Gastroesophageal sphincter (tissue), 4 donors: Measurements from ENCODE around the gene SEMA5B. TPM values are rescaled to one million over a fixed set of nuclear protein-coding genes. Genes with fewer than 3 reads are reported as not detected.

ENCODE experiments used
- ATAC-seq: fragments of 150-250 bp; one replicate; pipeline ENCODE4 v1.9.1; 2016; ENCODE audit warnings: mild to moderate bottlenecking, moderate library complexity
- H3K27ac ChIP-seq, 4 donors: fragments of 200-600 bp; sonication (generic) in 3 of 4; 1 replicate in 3 of 4; 2 replicates in 1 of 4; pipeline ENCODE4 v1.5.1; 2016 to 2019
- H3K27me3 ChIP-seq: fragments of 200-600 bp; sonication (generic); one replicate; pipeline ENCODE4 v1.5.1; 2019
- H3K36me3 ChIP-seq, 2 donors: fragments of 200-600 bp; sonication (generic); one replicate each; pipeline ENCODE4 v1.5.1; 2019; ENCODE audit warnings: control low read depth in 1 of 2
- H3K4me1 ChIP-seq, 3 donors: fragments of 200-600 bp; sonication (generic); 1 replicate in 2 of 3; 2 replicates in 1 of 3; pipeline ENCODE4 v1.5.1; 2016 to 2019; ENCODE audit warnings: control low read depth in 2 of 3
- H3K4me3 ChIP-seq, 2 donors: fragments of 200-600 bp; sonication (generic); one replicate each; pipeline ENCODE4 v1.5.1; 2019; ENCODE audit warnings: mild to moderate bottlenecking in 1 of 2, moderate library complexity in 1 of 2
- H3K9me3 ChIP-seq, 3 donors: fragments of 200-600 bp; sonication (generic); one replicate each; pipeline ENCODE4 v1.5.1; 2017 to 2019; ENCODE audit warnings: control low read depth in 2 of 3
- EP300 ChIP-seq: sonication (generic); formaldehyde crosslinking; IDR thresholded peaks from one replicate; pipeline ENCODE4 v1.6.1; 2017; ENCODE audit warnings: antibody characterized with exemption, mild to moderate bottlenecking
- POLR2A ChIP-seq, 2 donors: fragments of 450-650 bp; IDR thresholded peaks; one replicate each; pipeline ENCODE4 v1.6.1; 2017; ENCODE audit warnings: antibody characterized with exemption in 2 of 2, mild to moderate bottlenecking in 2 of 2, moderate library complexity in 1 of 2
- POLR2AphosphoS5 ChIP-seq: sonication (generic); formaldehyde crosslinking; IDR thresholded peaks from one replicate; pipeline ENCODE4 v1.6.1; 2017; ENCODE audit warnings: antibody characterized with exemption
- WGBS, 2 donors: methylation state at CpG; one replicate each; pipeline ENCODE4 v1.1.5; 2018; ENCODE audit warnings: low coverage in 1 of 2; 5-methylcytosine and 5-hydroxymethylcytosine counted together
- total RNA-seq, 4 donors: library from RNA; depleted of rRNA; stranded (reverse); fragments of >200 nt; gene quantifications; one replicate each; pipeline ENCODE4 v1.1.0, GENCODE V29; 2016
- TF ChIP-seq, protein P1 (sequence below), 4 experiments: fragments of 200-600 bp in 2 of 4; fragments of 450-650 bp in 2 of 4; sonication (generic) in 1 of 4; IDR thresholded peaks; one replicate each; pipeline ENCODE4 v1.5.1; 2017 to 2019; ENCODE audit warnings: antibody characterized with exemption in 4 of 4, mild to moderate bottlenecking in 2 of 4, moderate library complexity in 2 of 4

SEMA5B gene
- total RNA-seq, 4 donors from 2014 or later: 0.31 to 0.69 (median 0.32) TPM; not detected in 1

DNA sequence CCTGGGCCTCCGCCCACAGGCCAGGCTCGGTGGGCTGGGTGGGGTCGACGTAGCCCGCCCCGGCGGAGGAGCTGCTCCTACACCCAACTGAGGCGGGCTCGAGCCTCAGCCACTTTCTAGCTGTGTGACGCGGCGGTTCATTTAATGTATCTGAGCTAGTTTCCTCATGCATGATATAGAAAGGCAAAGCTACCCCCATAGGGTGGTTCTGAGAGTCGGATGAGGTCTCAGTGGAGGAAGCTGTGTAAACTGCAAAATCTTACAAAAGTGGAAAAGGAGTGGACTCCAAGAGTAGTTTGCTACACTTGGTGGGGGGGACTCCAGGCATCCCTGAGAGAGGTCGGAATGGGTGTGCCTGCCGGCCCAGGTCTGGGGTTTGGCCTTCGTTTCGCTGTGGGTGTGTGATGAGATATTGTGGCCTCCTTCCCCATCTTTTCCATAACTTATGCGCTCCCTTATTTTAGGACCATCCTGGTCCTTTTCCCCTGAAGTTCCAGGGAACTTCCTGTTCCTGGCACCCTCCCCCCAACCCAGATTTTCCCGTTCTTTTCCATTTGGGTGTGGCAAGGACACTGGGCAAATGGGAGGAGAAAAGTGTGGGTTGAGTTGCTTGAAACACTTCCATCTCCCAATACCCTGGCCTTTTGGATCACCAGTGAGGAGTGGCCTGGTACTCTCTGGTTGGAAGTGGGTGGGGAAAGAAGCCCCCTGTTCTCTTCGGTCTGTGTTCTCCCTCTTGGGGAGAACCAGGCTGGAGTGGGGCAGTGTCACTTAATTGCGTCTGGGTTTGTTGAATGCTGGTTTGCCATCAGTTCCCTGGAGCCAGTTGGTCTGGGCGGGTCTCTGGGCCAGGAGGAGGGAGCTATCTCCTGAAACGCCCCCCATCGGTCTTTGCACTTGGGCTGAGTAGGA lies 40.4 kb upstream of the SEMA5B start:
- Histone ChIP-seq H3K27me3 (no peaks in the 10 kb centered on the region), H3K4me1 (peaks cover 2 to 57% (median 22%) of the 10 kb centered on the region in 3 donors), H3K27ac (peak overlapping the region; percentile 7 to 88 (median 84)), H3K36me3 (no peaks in the 10 kb centered on the region), H3K9me3 (no peaks in the 10 kb centered on the region), H3K4me3 (peak overlapping the region; percentile 69 to 88)
- 16 to 22% methylated on average over 4 to 5 of the region's 24 CpGs for WGBS, 2 donors
- ATAC-seq: peak; percentile 6
- TF ChIP-seq EP300: no peak
- no peak for TF ChIP-seq POLR2A (IDR thresholded peaks at IDR 0.05)
- TF ChIP-seq POLR2AphosphoS5: no peak
- TF ChIP-seq, protein P1, sequence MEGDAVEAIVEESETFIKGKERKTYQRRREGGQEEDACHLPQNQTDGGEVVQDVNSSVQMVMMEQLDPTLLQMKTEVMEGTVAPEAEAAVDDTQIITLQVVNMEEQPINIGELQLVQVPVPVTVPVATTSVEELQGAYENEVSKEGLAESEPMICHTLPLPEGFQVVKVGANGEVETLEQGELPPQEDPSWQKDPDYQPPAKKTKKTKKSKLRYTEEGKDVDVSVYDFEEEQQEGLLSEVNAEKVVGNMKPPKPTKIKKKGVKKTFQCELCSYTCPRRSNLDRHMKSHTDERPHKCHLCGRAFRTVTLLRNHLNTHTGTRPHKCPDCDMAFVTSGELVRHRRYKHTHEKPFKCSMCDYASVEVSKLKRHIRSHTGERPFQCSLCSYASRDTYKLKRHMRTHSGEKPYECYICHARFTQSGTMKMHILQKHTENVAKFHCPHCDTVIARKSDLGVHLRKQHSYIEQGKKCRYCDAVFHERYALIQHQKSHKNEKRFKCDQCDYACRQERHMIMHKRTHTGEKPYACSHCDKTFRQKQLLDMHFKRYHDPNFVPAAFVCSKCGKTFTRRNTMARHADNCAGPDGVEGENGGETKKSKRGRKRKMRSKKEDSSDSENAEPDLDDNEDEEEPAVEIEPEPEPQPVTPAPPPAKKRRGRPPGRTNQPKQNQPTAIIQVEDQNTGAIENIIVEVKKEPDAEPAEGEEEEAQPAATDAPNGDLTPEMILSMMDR (IDR thresholded peaks at IDR 0.05): no peak

DNA sequence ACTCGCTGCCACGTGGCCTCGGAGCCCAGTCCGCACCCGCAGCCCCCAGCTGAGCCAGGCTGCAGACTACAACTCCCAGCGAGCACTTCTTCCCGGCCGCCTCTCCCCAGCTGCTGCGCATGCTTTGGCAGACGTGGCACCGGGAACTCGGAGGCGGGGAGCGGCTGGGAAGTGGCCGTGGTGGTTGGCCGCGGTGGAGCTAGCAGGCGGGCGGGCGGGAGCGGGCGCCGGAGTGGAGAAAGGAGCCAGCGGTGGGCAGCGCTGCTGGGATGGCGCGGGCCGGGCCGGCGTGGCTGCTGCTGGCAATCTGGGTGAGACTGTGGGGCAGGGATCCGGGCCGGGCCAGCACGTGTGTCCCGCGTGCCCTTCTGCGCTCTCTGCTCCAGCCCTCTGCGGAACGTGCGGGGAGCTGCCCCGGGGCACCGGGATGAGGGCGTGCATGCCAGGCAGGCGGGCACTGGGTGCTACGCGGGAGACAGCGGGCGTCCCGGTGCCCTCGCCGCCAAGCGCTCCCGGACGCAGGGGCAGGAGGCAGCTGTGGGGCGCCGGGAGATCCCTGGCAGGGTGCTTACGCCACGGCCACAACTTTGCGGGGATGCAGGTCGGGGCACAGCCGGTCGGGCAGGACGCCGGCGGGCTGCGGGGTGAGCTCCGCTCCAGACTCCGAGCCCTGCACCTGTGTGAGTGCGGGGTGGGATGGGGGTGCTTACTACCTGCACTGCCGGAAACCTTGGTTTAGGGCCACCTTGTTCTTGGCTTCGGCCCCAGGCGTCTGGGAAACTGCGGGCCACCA lies 39.5 kb upstream of the SEMA5B start, which contains the start of gene PDIA5:
TSS of gene PDIA5 (plus strand) at position 130 of the 793 bp plus-strand sequence. CDS start at position 270, 140 bp downstream.
- ATAC-seq: peak; percentile 95
- Histone ChIP-seq H3K27me3 (no peaks in the 10 kb centered on the region), H3K4me1 (peaks cover 2 to 49% (median 20%) of the 10 kb centered on the region in 3 donors), H3K36me3 (no peaks in the 10 kb centered on the region), H3K4me3 (peak within 1 kb of the TSS; percentile 69 to 88), H3K27ac (peak within 1 kb of the TSS; percentile 7 to 88 (median 84)), H3K9me3 (no peaks in the 10 kb centered on the region)
- TF ChIP-seq, protein P1 (IDR thresholded peaks at IDR 0.05): no peak
- TF ChIP-seq POLR2AphosphoS5 (peak; percentile 76), EP300 (no peak), POLR2A (IDR thresholded peaks at IDR 0.05) (peak; percentile 54 to 60)
- WGBS, 2 donors: 2% methylated on average over 6 of the region's 72 CpGs; no CpG with 5 or more reads in 1 of the 2 donors

DNA sequence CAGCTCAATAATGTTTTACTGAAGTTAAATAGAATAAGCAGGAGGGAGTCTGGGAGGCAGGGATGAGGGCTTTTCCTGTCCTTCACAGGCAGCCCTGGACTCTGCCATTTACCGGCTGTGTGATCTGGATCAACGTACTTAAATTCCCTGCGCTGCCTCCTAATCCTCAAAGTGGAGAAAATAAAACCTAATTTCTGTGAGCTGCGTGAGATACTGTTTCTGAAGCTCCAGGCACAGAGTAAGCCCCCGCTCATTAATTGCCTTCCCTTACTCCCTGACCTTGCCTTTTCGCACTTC lies 39.0 kb upstream of the SEMA5B start:
- Histone ChIP-seq H3K9me3 (no peaks in the 10 kb centered on the region), H3K4me3 (peak overlapping the region; percentile 69 to 88), H3K27ac (peak overlapping the region in 3 of 4 donors; percentile 80 to 88 (median 87)), H3K4me1 (peaks cover 2 to 43% (median 17%) of the 10 kb centered on the region in 3 donors), H3K27me3 (no peaks in the 10 kb centered on the region), H3K36me3 (no peaks in the 10 kb centered on the region)
- no peak for TF ChIP-seq POLR2AphosphoS5
- TF ChIP-seq, protein P1 (IDR thresholded peaks at IDR 0.05): no peak
- TF ChIP-seq POLR2A (IDR thresholded peaks at IDR 0.05): no peak
- no peak for TF ChIP-seq EP300
- 7 to 20% methylated on average over 5 to 6 of the region's 6 CpGs for WGBS, 2 donors
- ATAC-seq: peak; percentile 5

DNA sequence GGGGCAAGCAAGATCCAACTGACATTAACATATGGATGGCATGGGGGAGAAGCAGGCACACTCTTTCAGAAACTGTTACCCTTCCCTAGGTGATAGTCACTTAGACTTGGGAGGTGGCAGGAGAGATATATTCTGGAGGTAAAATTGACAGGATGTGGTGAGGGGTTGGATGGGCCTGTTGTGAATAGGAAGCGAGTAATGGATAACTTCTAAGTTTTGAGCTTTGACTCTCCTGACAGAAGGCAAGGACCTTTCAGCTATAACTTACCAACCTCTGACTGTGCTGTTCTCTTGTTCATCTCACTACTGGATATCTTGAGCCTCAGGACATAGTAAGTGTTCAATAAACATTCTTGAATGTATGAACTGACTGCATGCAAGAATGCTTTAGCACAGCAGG lies 37.4 kb upstream of the SEMA5B start:
- H3K4me3 ChIP-seq: no peak overlapping the region
- H3K4me1 ChIP-seq: peaks cover 0 to 28% (median 10%) of the 10 kb centered on the region in 3 donors
- no peaks in the 10 kb centered on the region for H3K36me3 ChIP-seq
- no peaks in the 10 kb centered on the region for H3K27me3 ChIP-seq
- 50 to 60% methylated on average over 1 of the region's 1 CpG for WGBS, 2 donors
- H3K27ac ChIP-seq: no peak overlapping the region
- H3K9me3 ChIP-seq: no peaks in the 10 kb centered on the region
- TF ChIP-seq, protein P1 (IDR thresholded peaks at IDR 0.05): no peak
- no peak for TF ChIP-seq EP300
- no peak for TF ChIP-seq POLR2AphosphoS5
- TF ChIP-seq POLR2A (IDR thresholded peaks at IDR 0.05): no peak
- ATAC-seq: no peak
